ENCODE results near the gene DIP2C. TPM values are rescaled to one million over a fixed set of nuclear protein-coding genes. Genes with fewer than 3 reads are reported as not detected.
"Not testable (repeated sequence)": the region's sequence is repeated elsewhere in the genome, so short reads cannot be mapped to it uniquely, and the experiment has no call there.

The DIP2C gene
- total RNA-seq, 1 experiment from 2014 or later = 5.0 TPM

DNA sequence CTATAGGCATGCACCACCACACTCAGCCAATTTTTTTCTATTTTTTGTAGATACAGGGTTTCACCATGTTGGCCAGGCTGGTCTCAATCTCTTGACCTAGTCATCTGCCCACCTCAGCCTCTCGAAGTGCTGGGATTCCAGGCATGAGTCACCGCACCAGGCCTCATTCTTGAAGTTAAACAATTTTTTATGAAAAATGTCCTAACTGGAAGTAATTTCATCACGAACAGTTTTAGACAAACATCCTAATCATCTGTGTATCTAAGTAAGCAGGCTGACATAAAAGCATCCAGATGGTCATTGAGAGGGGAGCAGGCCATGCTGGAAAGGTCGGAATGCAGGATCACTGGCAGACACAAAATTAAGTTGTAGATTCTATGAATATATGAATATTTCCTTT lies 285.1 kb downstream of the DIP2C start:
- H3K27ac ChIP-seq = no peak overlapping the region

DNA sequence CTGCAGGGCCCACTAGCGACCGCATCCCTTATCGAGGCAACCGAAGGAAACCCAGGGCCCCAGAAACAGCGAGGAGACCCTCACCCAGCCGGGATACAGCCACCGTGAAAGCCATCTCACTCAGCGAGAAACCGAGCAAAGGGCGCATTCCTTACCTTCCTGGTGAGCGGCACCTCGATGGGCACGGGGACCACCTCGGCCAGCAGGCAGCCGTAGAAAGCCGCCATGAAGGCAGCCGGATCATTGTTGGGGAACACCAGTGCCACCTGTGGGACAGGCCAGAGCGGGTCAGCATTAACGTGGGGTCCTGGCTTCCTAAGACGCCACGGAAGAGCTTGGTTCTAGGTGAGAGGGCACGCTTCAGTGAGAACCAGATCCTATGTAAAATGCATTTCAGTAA lies 290.5 kb downstream of the DIP2C start:
- Histone ChIP-seq H3K9me3 (replicated peaks) (no peaks in the 10 kb centered on the region), H3K4me1 (no peaks in the 10 kb centered on the region), H3K27ac (no peak overlapping the region), H3K36me3 (no peaks in the 10 kb centered on the region), H3K27me3 (no peaks in the 10 kb centered on the region), H3K4me3 (no peak overlapping the region)
- DNase-seq = no peak

More for the DNA sequence above, 285.1 kb downstream of the DIP2C start:
- Histone ChIP-seq H3K9me3 (replicated peaks) (no peaks in the 10 kb centered on the region), H3K27me3 (no peaks in the 10 kb centered on the region), H3K4me1 (no peaks in the 10 kb centered on the region), H3K36me3 (no peaks in the 10 kb centered on the region), H3K4me3 (no peak overlapping the region)
- no peak for DNase-seq

DNA sequence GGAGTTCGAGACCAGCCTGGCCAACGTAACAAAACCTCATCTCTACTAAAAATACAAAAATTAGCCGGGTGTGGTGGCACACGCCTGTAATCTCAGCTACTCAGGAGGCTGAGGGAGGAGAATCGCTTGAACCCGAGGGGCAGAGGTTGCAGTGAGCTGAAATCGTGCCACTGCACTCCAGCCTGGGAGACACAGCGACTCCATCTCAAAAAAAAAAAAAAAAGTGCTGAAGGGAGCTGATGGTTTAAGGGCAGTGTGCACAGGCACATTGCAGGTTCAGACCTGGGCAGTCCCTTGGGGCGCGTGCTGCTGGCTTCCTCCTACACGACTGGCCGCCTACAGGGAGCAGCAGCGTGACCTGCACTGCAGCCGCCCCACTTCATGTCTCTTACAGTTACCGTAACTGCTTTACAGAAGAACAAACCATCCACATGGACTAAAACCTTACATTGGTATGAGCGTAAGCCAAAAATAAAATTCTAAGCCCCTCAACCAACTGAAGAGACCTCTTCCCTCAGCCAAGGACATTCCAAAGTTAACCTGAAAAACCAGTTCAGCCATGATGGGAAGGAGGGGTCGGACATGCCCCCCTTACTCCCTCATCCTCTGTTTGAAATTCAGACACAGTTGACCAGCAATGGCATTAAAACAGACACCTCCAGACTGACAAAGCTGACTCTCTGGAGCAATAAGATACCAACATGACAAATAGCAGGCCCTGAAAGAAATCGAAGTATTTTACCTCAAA lies 292.0 kb downstream of the DIP2C start:
- Histone ChIP-seq H3K36me3 (no peaks in the 10 kb centered on the region), H3K9me3 (replicated peaks) (no peaks in the 10 kb centered on the region), H3K27me3 (no peaks in the 10 kb centered on the region), H3K4me3 (no peak overlapping the region), H3K4me1 (no peaks in the 10 kb centered on the region), H3K27ac (no peak overlapping the region)
- DNase-seq = no peak

DNA sequence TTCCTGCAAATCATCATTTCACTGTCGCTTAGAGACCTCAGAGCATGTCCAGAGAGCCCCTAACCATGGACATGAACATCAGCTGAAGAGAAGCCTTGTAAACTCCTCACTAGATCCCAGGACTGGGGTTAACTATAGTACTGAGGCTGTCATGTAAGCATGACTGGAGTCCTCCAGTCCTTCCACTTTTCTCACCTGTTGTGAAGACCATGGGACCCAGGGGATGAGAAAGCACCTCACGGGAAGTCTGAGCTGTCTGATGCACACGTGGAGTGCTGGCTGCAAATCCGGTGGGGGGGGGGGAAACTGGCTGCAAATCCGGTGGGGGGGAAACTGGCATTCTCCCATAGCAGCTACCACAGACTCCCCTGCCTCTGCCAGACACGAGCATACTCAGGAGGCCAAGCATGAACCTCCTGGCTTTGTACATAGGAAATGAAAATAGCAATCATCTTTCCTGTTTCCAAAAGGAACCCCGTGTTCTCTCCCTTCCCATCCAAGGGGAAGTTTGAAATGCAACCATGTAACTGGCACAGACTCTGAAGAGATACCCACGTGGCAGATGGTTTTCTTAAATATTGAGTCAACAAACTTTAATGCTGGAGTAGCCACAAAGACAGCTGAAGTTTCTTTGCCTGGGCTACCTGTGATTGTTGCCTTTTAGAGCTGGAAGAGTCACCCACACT lies 292.8 kb downstream of the DIP2C start:
- Histone ChIP-seq H3K27me3 (no peaks in the 10 kb centered on the region), H3K36me3 (no peaks in the 10 kb centered on the region), H3K27ac (no peak overlapping the region), H3K4me3 (no peak overlapping the region), H3K9me3 (replicated peaks) (no peaks in the 10 kb centered on the region), H3K4me1 (no peaks in the 10 kb centered on the region)
- no peak for DNase-seq

DNA sequence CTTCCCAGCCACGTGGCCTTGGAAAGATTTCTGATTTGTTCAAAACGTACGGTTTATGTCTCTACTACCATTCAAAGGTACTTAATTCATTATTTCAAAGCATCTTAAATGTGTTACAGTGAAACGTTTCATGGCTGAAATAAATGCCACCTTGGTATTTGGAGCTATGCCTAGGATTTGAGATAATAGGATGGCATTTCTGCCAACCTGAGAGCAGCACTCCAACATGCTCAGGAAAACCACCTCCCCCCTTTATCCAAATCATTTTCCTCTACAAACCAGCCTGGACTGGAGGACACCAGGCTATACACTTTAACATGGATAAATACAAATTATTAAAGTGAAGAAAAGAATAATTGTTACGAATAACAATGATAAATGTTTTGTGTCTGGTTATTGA lies 293.4 kb downstream of the DIP2C start:
- H3K4me1 ChIP-seq = no peaks in the 10 kb centered on the region
- H3K27ac ChIP-seq = no peak overlapping the region
- no peak overlapping the region for H3K4me3 ChIP-seq
- no peaks in the 10 kb centered on the region for H3K36me3 ChIP-seq
- no peaks in the 10 kb centered on the region for H3K27me3 ChIP-seq
- no peak for DNase-seq
- H3K9me3 ChIP-seq (replicated peaks) = no peaks in the 10 kb centered on the region

DNA sequence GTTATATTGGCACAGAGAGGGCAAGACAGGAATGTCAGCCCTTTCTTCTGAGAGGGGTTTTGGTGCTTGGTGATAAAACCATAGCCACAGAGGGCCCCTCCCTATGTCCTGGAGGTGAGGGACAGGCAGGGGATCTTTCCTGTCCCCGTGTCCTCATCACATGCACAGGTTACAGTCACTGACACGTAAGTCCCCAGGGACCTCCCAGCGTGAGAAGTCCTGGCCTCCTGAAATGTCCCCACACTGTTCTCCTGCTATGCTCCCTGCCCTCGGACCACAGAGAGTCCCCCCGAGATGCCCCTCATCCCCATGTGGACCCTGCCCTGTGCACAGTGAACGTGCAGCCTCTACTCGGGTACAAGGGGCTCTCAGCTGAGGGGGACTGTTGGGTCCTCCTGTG lies 293.8 kb downstream of the DIP2C start:
- Histone ChIP-seq H3K4me3 (no peak overlapping the region), H3K9me3 (replicated peaks) (no peaks in the 10 kb centered on the region), H3K36me3 (no peaks in the 10 kb centered on the region), H3K27ac (no peak overlapping the region), H3K4me1 (no peaks in the 10 kb centered on the region), H3K27me3 (no peaks in the 10 kb centered on the region)
- no peak for DNase-seq

DNA sequence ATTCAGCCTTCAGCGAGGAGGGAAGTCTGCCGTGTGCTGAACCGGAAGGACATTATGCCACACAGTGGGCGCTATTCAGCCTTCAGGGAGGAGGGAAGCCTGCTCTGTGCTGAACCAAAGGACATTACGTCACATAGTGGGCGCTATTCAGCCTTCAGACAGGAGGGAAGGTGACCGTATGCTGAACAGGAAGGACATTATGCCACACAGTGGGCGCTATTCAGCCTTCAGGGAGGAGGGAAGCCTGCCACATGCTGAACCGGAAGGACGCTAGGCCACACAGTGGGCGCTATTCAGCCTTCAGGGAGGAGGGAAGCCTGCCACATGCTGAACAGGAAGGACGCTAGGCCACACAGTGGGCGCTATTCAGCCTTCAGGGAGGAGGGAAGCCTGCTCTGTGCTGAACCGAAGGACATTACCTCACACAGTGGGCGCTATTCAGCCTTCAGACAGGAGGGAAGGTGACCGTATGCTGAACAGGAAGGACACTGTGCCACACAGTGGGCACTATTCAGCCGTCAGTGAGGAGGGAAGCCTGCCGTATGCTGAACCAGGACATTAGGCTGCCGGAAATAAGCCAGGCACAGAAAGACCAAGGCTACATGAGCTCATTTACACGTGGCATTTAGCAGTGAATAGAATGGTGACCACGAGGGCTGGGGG lies 294.9 kb downstream of the DIP2C start:
- H3K36me3 ChIP-seq; H3K27ac ChIP-seq; H3K9me3 ChIP-seq (replicated peaks); H3K27me3 ChIP-seq; H3K4me1 ChIP-seq; H3K4me3 ChIP-seq; DNase-seq: not testable (repeated sequence)

DNA sequence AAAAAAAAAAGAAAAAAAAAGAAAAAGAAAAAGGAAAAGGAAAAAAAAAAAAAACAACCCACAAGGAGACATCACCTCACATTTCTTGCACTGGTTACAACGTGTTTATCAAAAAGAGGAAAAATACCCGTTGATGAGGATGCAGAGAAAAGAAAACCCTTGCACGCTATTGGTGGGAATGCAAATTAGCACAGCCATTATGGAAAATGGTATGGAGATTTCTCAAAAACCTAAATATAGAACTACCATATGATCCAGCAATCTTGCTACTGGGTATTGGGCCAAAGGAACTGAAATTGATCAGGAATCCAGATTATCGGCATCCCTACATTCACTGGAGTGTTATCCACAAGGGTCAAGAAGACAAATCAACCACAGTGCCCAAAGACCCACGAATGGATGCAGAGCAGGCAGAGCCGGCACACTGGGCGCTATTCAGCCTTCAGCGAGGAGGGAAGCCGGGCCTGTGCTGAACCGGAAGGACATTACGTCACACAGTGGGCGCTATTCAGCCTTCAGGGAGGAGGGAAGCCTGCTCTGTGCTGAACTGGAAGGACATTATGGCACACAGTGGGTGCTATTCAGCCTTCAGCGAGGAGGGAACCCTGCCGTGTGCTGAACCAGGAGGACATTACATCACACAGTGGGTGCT lies 295.6 kb downstream of the DIP2C start:
- Histone ChIP-seq H3K9me3 (replicated peaks) (no peaks in the 10 kb centered on the region), H3K4me1 (no peaks in the 10 kb centered on the region), H3K27ac (no peak overlapping the region), H3K4me3 (no peak overlapping the region), H3K27me3 (no peaks in the 10 kb centered on the region), H3K36me3 (no peaks in the 10 kb centered on the region)
- DNase-seq = no peak

DNA sequence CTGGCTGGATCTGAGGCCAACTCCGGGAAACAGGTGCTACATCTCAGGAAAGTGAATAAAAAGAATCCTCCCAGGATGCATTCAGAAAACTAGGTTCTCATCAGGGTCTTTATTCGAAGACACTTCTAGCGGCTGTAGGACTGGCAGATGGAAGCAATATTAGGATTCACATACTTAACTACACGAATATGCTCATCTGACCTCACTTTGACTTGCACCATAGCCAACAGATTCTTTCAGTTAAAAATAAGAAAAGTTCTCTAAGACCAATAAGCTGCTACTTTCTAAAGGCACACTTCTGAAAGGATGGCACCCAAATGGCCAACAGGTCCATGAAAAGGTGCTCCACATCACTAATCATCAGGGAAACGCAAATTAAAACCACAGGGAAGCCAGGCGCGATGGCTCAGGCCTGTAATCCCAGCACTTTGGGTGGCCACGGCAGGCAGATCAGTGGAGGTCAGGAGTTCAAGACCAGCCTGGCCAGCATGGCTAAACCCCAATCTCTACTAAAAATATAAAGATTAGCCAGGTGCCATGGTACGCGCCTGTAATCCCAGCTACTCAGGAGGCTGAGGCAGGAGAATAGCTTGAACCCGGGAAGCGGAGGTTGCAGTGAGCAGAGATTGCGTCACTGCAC lies 296.2 kb downstream of the DIP2C start:
- Histone ChIP-seq H3K27me3 (no peaks in the 10 kb centered on the region), H3K27ac (no peak overlapping the region), H3K4me1 (no peaks in the 10 kb centered on the region), H3K9me3 (replicated peaks) (no peaks in the 10 kb centered on the region), H3K4me3 (no peak overlapping the region), H3K36me3 (no peaks in the 10 kb centered on the region)
- DNase-seq = no peak

DNA sequence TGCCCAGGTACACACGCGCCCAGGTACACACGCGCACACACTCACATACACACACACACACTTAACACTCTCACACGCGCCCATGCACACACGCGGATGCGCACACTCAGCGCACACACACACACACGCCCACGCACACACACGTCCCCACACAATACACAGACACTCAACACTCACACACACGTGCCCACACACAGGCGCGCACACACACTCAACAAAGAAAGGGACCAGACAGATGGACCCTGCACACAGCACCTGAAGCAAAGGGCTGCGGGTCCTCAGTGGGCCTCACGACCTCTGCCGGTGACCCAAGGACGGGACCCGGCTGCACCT lies 296.8 kb downstream of the DIP2C start:
- Histone ChIP-seq H3K9me3 (replicated peaks) (no peaks in the 10 kb centered on the region), H3K4me3 (no peak overlapping the region), H3K4me1 (no peaks in the 10 kb centered on the region), H3K27me3 (no peaks in the 10 kb centered on the region), H3K36me3 (no peaks in the 10 kb centered on the region), H3K27ac (no peak overlapping the region)
- no peak for DNase-seq

DNA sequence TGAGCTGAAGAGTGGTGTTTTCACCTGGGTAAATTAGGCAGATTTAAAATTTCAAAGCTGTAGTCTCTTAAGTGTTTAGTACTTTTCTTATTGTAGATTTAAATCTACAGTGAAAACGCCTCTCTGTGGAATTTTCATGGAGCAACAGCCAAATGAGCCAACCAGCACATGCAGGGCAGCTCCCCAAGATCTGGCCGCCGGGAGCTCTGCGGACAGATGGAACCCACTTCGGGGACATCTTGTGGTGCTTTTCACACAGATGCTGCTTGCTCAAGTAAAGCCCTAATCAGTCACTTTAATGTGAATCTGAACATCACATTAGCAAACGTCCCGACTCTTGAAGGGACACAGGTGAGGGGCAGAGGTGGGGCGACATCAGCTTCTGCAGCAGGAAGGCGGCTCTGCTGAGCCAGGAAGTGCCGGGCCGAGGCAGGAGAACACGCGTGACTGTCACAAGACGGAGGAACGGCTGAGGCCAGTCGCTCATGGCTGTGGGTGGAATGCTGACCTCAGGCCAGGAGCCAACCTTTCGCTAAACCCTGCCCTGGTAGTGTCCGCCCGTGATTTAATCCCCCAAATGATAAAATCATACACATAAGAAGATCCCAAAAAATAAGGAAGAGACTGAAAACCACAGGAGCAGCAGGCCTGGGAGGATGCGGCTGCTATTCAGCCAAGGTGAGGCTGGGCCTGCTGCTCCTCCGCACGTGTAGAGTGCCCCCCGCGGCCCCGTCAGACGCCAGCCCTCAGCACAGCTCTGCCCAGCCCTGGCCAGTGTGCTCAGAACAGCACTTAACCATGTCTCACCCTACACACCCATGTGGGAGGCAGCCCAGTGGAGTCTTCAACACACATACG lies 297.4 kb downstream of the DIP2C start:
- Histone ChIP-seq H3K4me3 (no peak overlapping the region), H3K27ac (no peak overlapping the region), H3K4me1 (no peaks in the 10 kb centered on the region), H3K36me3 (no peaks in the 10 kb centered on the region), H3K9me3 (replicated peaks) (no peaks in the 10 kb centered on the region), H3K27me3 (no peaks in the 10 kb centered on the region)
- no peak for DNase-seq

DNA sequence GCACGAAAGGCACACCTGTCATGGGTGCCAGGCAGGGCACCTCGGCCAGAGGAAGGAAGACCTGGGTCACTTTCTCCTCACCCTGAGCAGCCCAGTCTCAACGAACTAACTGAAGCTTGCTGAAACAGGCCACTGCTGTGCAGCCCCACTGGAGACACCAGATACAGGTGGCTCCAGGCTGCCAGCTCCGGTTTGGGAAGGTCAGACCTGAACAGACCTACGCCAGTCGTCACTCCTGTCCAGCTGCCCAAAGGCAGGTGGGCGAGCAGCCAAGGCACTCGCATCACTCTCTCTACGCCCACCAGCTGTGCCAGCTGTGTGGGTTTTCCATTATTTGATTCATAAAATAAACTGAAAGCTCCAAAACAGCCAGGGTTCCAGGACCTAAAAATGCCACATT lies 298.2 kb downstream of the DIP2C start:
- no peaks in the 10 kb centered on the region for H3K36me3 ChIP-seq

DNA sequence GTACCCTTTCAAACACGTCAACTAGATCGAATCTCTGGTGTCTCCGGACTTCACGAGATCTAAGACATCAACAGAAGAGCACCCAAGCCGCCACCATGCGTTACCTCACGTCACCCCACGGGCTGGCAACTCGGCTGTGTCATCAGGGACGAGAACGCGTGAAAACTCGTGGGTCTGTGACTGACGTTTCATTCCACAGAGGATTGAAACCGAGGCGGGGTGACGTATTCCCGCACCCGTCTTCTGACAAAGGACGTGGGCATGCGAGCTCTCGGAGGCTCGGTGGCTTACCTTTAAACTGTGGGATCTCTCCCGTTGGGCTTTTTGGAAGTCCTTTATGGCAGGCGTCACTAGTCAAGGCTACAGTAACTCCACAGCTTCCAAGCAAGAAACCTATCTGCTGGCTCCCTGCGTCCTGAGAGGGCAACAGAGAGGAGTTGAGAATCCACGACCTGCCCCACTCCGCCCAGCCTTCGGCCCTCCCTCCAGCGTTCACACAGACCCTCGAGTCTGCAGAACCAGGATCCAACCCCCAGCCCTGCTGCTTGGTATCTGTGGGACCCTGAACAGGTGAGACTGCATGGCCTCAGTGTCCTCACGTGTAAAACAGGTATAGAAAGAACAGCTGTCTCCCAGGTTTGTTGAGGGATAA lies 298.9 kb downstream of the DIP2C start:
- no peak for DNase-seq
- H3K27ac ChIP-seq = no peak overlapping the region
- H3K4me3 ChIP-seq = no peak overlapping the region
- H3K36me3 ChIP-seq = no peaks in the 10 kb centered on the region
- H3K27me3 ChIP-seq = no peaks in the 10 kb centered on the region
- no peaks in the 10 kb centered on the region for H3K4me1 ChIP-seq
- H3K9me3 ChIP-seq (replicated peaks) = no peaks in the 10 kb centered on the region

More for the DNA sequence above, 298.2 kb downstream of the DIP2C start:
- Histone ChIP-seq H3K27me3 (no peaks in the 10 kb centered on the region), H3K27ac (no peak overlapping the region), H3K4me3 (no peak overlapping the region), H3K4me1 (no peaks in the 10 kb centered on the region), H3K9me3 (replicated peaks) (no peaks in the 10 kb centered on the region)
- DNase-seq = no peak

All from SJCRH30 (cell line).